CD14-positive monocyte (primary cell): Measurements from ENCODE around the gene EZH2. TPM values are rescaled to one million over a fixed set of nuclear protein-coding genes. Genes with fewer than 3 reads are reported as not detected.

Experiments
- DNase-seq, 3 donors: peaks; one replicate each; pipeline ENCODE4 v3.0.0-alpha.2; 2011 to 2022
- H2AFZ ChIP-seq: 2 replicates; pipeline ENCODE4 v1.6.0; 2012; ENCODE audit warnings: mild to moderate bottlenecking, low read depth, low read length, inconsistent platforms; ENCODE audit not compliant: insufficient read depth, poor library complexity, severe bottlenecking
- H3K27ac ChIP-seq, 2 donors: 1 replicate in 1 of 2; 2 replicates in 1 of 2; pipeline ENCODE4 v1.5.1; 2012 to 2013; ENCODE audit warnings: low read length in 2 of 2, control low read depth in 1 of 2, inconsistent platforms in 1 of 2, low read depth in 1 of 2, mild to moderate bottlenecking in 1 of 2
- H3K27me3 ChIP-seq, 2 donors: one replicate each; pipeline versions ENCODE4 v1.6.0 to v1.6.1; 2011 to 2013; ENCODE audit warnings: low read length in 2 of 2; ENCODE audit not compliant: control insufficient read depth in 2 of 2, insufficient read depth in 2 of 2
- H3K36me3 ChIP-seq, 2 donors: replicated peaks in 1 of 2; 1 replicate in 1 of 2; 2 replicates in 1 of 2; pipeline versions ENCODE4 v1.5.1 to v1.6.1; 2012 to 2013; ENCODE audit warnings: low read length in 2 of 2, control low read depth in 1 of 2, inconsistent platforms in 1 of 2, mild to moderate bottlenecking in 1 of 2; ENCODE audit not compliant: insufficient read depth in 2 of 2, control insufficient read depth in 1 of 2
- H3K4me1 ChIP-seq, 2 donors: 1 replicate in 1 of 2; 2 replicates in 1 of 2; pipeline versions ENCODE4 v1.5.1 to v1.6.1; 2012 to 2013; ENCODE audit warnings: low read length in 2 of 2, control low read depth in 1 of 2, inconsistent platforms in 1 of 2, mild to moderate bottlenecking in 1 of 2, moderate library complexity in 1 of 2; ENCODE audit not compliant: insufficient read depth in 2 of 2, control insufficient read depth in 1 of 2
- H3K4me2 ChIP-seq: replicated peaks from 2 replicates; pipeline ENCODE3; 2012; ENCODE audit warnings: low read length, moderate library complexity, mild to moderate bottlenecking; ENCODE audit not compliant: poor library complexity, severe bottlenecking; ENCODE audit errors: extremely low read depth
- H3K4me3 ChIP-seq, 3 experiments: fragments of 200-600 bp in 1 of 3; sonication (generic) in 1 of 3; replicated peaks in 1 of 3; 1 replicate in 2 of 3; 2 replicates in 1 of 3; pipeline ENCODE4 v1.5.1; 2011 to 2013; ENCODE audit warnings: low read length in 3 of 3, mild to moderate bottlenecking in 3 of 3, control low read depth in 2 of 3, low read depth in 2 of 3, inconsistent platforms in 1 of 3, moderate library complexity in 1 of 3
- H3K79me2 ChIP-seq: 2 replicates; pipeline ENCODE4 v1.6.0; 2012; ENCODE audit warnings: mild to moderate bottlenecking, control low read depth, inconsistent platforms, low read length, moderate library complexity; ENCODE audit not compliant: insufficient read depth
- H3K9ac ChIP-seq: 2 replicates; pipeline ENCODE4 v1.6.0; 2017; ENCODE audit warnings: low read length, mild to moderate bottlenecking; ENCODE audit not compliant: insufficient read depth, poor library complexity, severe bottlenecking
- H3K9me3 ChIP-seq, 2 donors: replicated peaks in 1 of 2; 1 replicate in 1 of 2; 2 replicates in 1 of 2; pipeline versions ENCODE4 v1.5.1 to v1.6.1; 2012 to 2013; ENCODE audit warnings: low read length in 2 of 2, control low read depth in 1 of 2; ENCODE audit not compliant: control insufficient read depth in 1 of 2, insufficient read depth in 1 of 2
- H4K20me1 ChIP-seq: 2 replicates; pipeline ENCODE4 v1.6.0; 2012; ENCODE audit warnings: mild to moderate bottlenecking, low read length, control low read depth, moderate library complexity; ENCODE audit not compliant: insufficient read depth
- H3K27ac Mint-ChIP-seq, 7 donors: one replicate each; pipeline ENCODE4 v1.8.0; 2020; ENCODE audit warnings: mild to moderate bottlenecking in 7 of 7, mixed read lengths in 7 of 7, moderate library complexity in 6 of 7, inconsistent platforms in 2 of 7
- H3K27me3 Mint-ChIP-seq, 3 donors: one replicate each; pipeline ENCODE4 v1.8.0; 2021 to 2022; ENCODE audit warnings: low read depth in 3 of 3, mild to moderate bottlenecking in 3 of 3, mixed read lengths in 3 of 3, moderate library complexity in 3 of 3, inconsistent platforms in 1 of 3
- H3K36me3 Mint-ChIP-seq, 2 donors: one replicate each; pipeline ENCODE4 v1.8.0; 2020; ENCODE audit warnings: mixed read lengths in 2 of 2, inconsistent platforms in 1 of 2, mild to moderate bottlenecking in 1 of 2
- H3K4me1 Mint-ChIP-seq: one replicate; pipeline ENCODE4 v1.8.0; 2020; ENCODE audit warnings: mild to moderate bottlenecking, mixed read lengths
- H3K4me3 Mint-ChIP-seq, 2 donors: one replicate each; pipeline ENCODE4 v1.8.0; 2020; ENCODE audit warnings: mild to moderate bottlenecking in 2 of 2, mixed read lengths in 2 of 2, moderate library complexity in 1 of 2
- H3K9me3 Mint-ChIP-seq, 7 donors: one replicate each; pipeline ENCODE4 v1.8.0; 2020 to 2022; ENCODE audit warnings: mixed read lengths in 7 of 7, mild to moderate bottlenecking in 6 of 7, moderate library complexity in 6 of 7, inconsistent platforms in 2 of 7
- WGBS: methylation state at CpG from one replicate; pipeline ENCODE4 v1.1.5; 2013; ENCODE audit warnings: missing lambda C conversion rate; ENCODE audit not compliant: insufficient coverage; 5-methylcytosine and 5-hydroxymethylcytosine counted together
- intact Hi-C, 2 donors: fragments of 100-400 bp; cut with micrococcal nuclease; formaldehyde crosslinking; loops; one replicate each; pipeline versions ENCODE4 v1.15.0 to v1.15.1; 2023
- polyA plus RNA-seq, 3 donors: library from polyadenylated mRNA; depleted of rRNA in 1 of 3; unstranded in 2 of 3; stranded (reverse) in 1 of 3; fragments of 300-500 nt in 2 of 3; fragments of >200 nt in 1 of 3; fragmentation: Illumina TruSeq in 2 of 3; gene quantifications; 1 replicate in 2 of 3; 2 replicates in 1 of 3; pipeline ENCODE4 v1.2.3, GENCODE V29; 2012 to 2021
- TF ChIP-seq, protein P1 (sequence below): fragments of 200-600 bp; IDR thresholded peaks from one replicate; pipeline ENCODE4 v1.8.0; 2022; ENCODE audit warnings: antibody characterized with exemption, mild to moderate bottlenecking

Gene EZH2
- polyA plus RNA-seq, 3 donors, result 1.3 to 6.1 (median 1.6) TPM

DNA sequence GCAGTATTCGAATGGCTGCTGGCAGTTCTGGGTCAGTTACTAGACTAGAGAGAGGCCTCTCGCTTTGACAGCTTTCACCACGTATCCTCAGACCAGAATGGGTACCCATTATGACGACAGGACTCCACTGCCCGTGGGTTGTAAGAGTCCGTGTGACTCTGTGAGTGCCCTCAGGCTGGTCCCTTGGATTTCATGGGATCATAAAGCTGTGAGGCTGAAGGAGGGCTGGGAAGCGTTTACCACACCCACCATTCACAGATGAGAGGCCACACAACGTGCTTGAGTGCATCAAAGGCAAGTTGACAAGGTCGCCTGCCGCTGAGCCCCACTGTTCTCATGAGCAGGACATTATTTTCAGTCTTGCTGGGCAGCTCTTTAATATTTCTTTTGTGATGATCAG is 87.2 kb downstream of the EZH2 start:
- no peak overlapping the region for H3K4me2 ChIP-seq
- intact Hi-C loops, result no loop called here
- no peaks in the 10 kb centered on the region for H3K4me1 ChIP-seq
- no peaks in the 10 kb centered on the region for H3K27me3 ChIP-seq
- no peaks in the 10 kb centered on the region for H3K9me3 ChIP-seq
- H3K9me3 Mint-ChIP-seq, result peaks cover 0 to 3% (median 0%) of the 10 kb centered on the region in 7 donors
- H2AFZ ChIP-seq, result no peak overlapping the region
- no peak overlapping the region for H3K9ac ChIP-seq
- H3K4me1 Mint-ChIP-seq, result no peaks in the 10 kb centered on the region
- no peak for DNase-seq
- peaks cover 85 to 97% of the 10 kb centered on the region in 2 donors for H3K36me3 Mint-ChIP-seq
- no peak overlapping the region for H3K27ac ChIP-seq
- TF ChIP-seq, protein P1, sequence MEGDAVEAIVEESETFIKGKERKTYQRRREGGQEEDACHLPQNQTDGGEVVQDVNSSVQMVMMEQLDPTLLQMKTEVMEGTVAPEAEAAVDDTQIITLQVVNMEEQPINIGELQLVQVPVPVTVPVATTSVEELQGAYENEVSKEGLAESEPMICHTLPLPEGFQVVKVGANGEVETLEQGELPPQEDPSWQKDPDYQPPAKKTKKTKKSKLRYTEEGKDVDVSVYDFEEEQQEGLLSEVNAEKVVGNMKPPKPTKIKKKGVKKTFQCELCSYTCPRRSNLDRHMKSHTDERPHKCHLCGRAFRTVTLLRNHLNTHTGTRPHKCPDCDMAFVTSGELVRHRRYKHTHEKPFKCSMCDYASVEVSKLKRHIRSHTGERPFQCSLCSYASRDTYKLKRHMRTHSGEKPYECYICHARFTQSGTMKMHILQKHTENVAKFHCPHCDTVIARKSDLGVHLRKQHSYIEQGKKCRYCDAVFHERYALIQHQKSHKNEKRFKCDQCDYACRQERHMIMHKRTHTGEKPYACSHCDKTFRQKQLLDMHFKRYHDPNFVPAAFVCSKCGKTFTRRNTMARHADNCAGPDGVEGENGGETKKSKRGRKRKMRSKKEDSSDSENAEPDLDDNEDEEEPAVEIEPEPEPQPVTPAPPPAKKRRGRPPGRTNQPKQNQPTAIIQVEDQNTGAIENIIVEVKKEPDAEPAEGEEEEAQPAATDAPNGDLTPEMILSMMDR, result no peak
- H3K4me3 Mint-ChIP-seq, result no peak overlapping the region
- H3K27me3 Mint-ChIP-seq, result no peaks in the 10 kb centered on the region
- H3K27ac Mint-ChIP-seq, result peak overlapping the region in 3 of 7 donors; percentile 4 to 27 (median 20)
- 100% methylated on average over 9 of the region's 10 CpGs for WGBS
- H4K20me1 ChIP-seq, result no peaks in the 10 kb centered on the region
- no peak overlapping the region for H3K4me3 ChIP-seq
- no peaks in the 10 kb centered on the region for H3K79me2 ChIP-seq
- H3K36me3 ChIP-seq, result peaks cover 81 to 100% of the 10 kb centered on the region in 2 donors

DNA sequence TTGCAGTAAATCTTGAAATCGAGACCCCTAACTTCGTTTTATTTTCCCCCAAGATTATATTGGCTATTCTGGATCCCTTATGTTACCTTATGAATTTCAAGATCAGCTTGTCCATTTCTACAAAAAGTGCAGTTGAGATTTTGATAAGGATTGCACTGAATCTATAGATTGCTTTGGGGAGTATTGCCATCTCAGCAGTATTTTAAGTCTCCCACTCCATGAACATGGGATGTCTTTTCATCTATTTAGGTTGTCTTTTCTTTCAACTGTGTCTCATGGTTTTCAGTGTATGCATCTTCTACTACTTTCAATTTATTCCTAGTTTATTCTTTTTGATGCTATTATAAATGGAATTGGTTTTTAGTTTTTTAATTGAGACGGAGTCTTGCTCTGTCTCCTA is 89.6 kb downstream of the EZH2 start:
- no peak for DNase-seq
- peaks cover 0 to 3% (median 0%) of the 10 kb centered on the region in 7 donors for H3K9me3 Mint-ChIP-seq
- intact Hi-C loops, result no loop called here
- no peaks in the 10 kb centered on the region for H4K20me1 ChIP-seq
- H3K27ac ChIP-seq, result no peak overlapping the region
- no peaks in the 10 kb centered on the region for H3K27me3 ChIP-seq
- H3K4me2 ChIP-seq, result no peak overlapping the region
- no peak overlapping the region for H2AFZ ChIP-seq
- H3K36me3 ChIP-seq, result peaks cover 82 to 100% of the 10 kb centered on the region in 2 donors
- TF ChIP-seq, protein P1, result no peak
- no CpG with 5 or more reads among the region's 3 CpGs for WGBS
- H3K27ac Mint-ChIP-seq, result no peak overlapping the region
- H3K4me3 ChIP-seq, result no peak overlapping the region
- H3K27me3 Mint-ChIP-seq, result no peaks in the 10 kb centered on the region
- no peaks in the 10 kb centered on the region for H3K9me3 ChIP-seq
- no peak overlapping the region for H3K9ac ChIP-seq
- H3K4me1 ChIP-seq, result no peaks in the 10 kb centered on the region
- H3K79me2 ChIP-seq, result no peaks in the 10 kb centered on the region
- no peaks in the 10 kb centered on the region for H3K4me1 Mint-ChIP-seq
- no peak overlapping the region for H3K4me3 Mint-ChIP-seq
- peaks cover 85 to 97% of the 10 kb centered on the region in 2 donors for H3K36me3 Mint-ChIP-seq
